Measurements from ENCODE around the gene USP32.

USP32 gene

GRCh38 chr17:60297760-60298401 lies 94.1 kb downstream of the USP32 start:
- no peak for DNase-seq (ENCODE audit: low spot score)

GRCh38 chr17:60296177-60296576 lies 95.8 kb downstream of the USP32 start:
- DNase-seq (ENCODE audit: low spot score), result no peak

- DNase-seq (ENCODE audit: low spot score), result no peak
Observed at GRCh38 chr17:60293580-60294335, 98.2 kb downstream of the USP32 start.

- DNase-seq (ENCODE audit: low spot score), result no peak
Observed at GRCh38 chr17:60292697-60293096, 99.2 kb downstream of the USP32 start.

- no peak for DNase-seq (ENCODE audit: low spot score)
Observed at GRCh38 chr17:60284709-60285108, 107.2 kb downstream of the USP32 start.

- DNase-seq (ENCODE audit: low spot score), result no peak
Observed at GRCh38 chr17:60283816-60284215, 108.1 kb downstream of the USP32 start.

- no peak for DNase-seq (ENCODE audit: low spot score)
Observed at GRCh38 chr17:60280673-60281072, 111.3 kb downstream of the USP32 start.

- no peak for DNase-seq (ENCODE audit: low spot score)
Observed at GRCh38 chr17:60278237-60278636, 113.7 kb downstream of the USP32 start.

GRCh38 chr17:60277258-60277657 lies 114.7 kb downstream of the USP32 start:
- DNase-seq (ENCODE audit: low spot score), result no peak

GRCh38 chr17:60269417-60269816 lies 122.5 kb downstream of the USP32 start:
- no peak for DNase-seq (ENCODE audit: low spot score)

GRCh38 chr17:60260540-60260939 lies 131.4 kb downstream of the USP32 start:
- DNase-seq (ENCODE audit: low spot score), result no peak

- no peak for DNase-seq (ENCODE audit: low spot score)
Observed at GRCh38 chr17:60258313-60258712, 133.6 kb downstream of the USP32 start.

- no peak for DNase-seq (ENCODE audit: low spot score)
Observed at GRCh38 chr17:60256174-60256573, 135.8 kb downstream of the USP32 start.

- no peak for DNase-seq (ENCODE audit: low spot score)
Observed at GRCh38 chr17:60253048-60253447, 138.9 kb downstream of the USP32 start.

- no peak for DNase-seq (ENCODE audit: low spot score)
Observed at GRCh38 chr17:60252459-60252858, 139.5 kb downstream of the USP32 start.

GRCh38 chr17:60249290-60249826 lies 142.6 kb downstream of the USP32 start:
- no peak for DNase-seq (ENCODE audit: low spot score)

GRCh38 chr17:60248618-60249289 lies 143.2 kb downstream of the USP32 start:
- no peak for DNase-seq (ENCODE audit: low spot score)

GRCh38 chr17:60247836-60248461 lies 144.0 kb downstream of the USP32 start:
- no peak for DNase-seq (ENCODE audit: low spot score)

GRCh38 chr17:60244656-60245055 lies 147.3 kb downstream of the USP32 start:
- no peak for DNase-seq (ENCODE audit: low spot score)

- DNase-seq (ENCODE audit: low spot score), result no peak
Observed at GRCh38 chr17:60240290-60240689, 151.6 kb downstream of the USP32 start.

GRCh38 chr17:60231691-60232090 lies 160.2 kb downstream of the USP32 start:
- DNase-seq (ENCODE audit: low spot score), result no peak

- DNase-seq (ENCODE audit: low spot score), result no peak
Observed at GRCh38 chr17:60231234-60231633, 160.7 kb downstream of the USP32 start.
